HepG2 (cell line): Measurements from ENCODE around the gene QSOX1. TPM values are rescaled to one million over a fixed set of nuclear protein-coding genes. Genes with fewer than 3 reads are reported as not detected.

Source experiments
- ATF7 ChIP-seq, 2 experiments: fragments of 450-650 bp in 1 of 2; sonication (generic) in 1 of 2; formaldehyde crosslinking in 1 of 2; IDR thresholded peaks; 2 replicates each; pipeline versions ENCODE4 v1.4.0 to v1.6.1; 2016 to 2020; ENCODE audit warnings: antibody characterized with exemption in 1 of 2, mild to moderate bottlenecking in 1 of 2, missing genetic modification reagents in 1 of 2
- CENPT ChIP-seq: sonication (generic); formaldehyde crosslinking; IDR thresholded peaks from 2 replicates; pipeline ENCODE4 v1.8.0; 2022; ENCODE audit warnings: low read depth, mild to moderate bottlenecking, moderate library complexity, missing genetic modification reagents
- GATAD2A ChIP-seq: IDR thresholded peaks from 2 replicates; pipeline ENCODE4 v1.6.1; 2016
- MEIS1 ChIP-seq: sonication (generic); formaldehyde crosslinking; IDR thresholded peaks from 2 replicates; pipeline ENCODE4 v1.9.0; 2021; ENCODE audit warnings: mild to moderate bottlenecking, missing genetic modification reagents, moderate library complexity, borderline replicate concordance
- MYC ChIP-seq: sonication (generic); formaldehyde crosslinking; IDR thresholded peaks from 2 replicates; pipeline ENCODE4 v1.9.0; 2021; ENCODE audit warnings: missing genetic modification reagents, borderline replicate concordance
- NONO ChIP-seq, 2 experiments: fragments of 450-650 bp in 1 of 2; sonication (generic) in 1 of 2; formaldehyde crosslinking in 1 of 2; IDR thresholded peaks in 1 of 2; conservative IDR thresholded peaks in 1 of 2; 2 replicates each; pipeline versions ENCODE4 v1.6.1 to v1.8.0; 2017 to 2022; ENCODE audit warnings: mild to moderate bottlenecking in 1 of 2, missing genetic modification reagents in 1 of 2, moderate library complexity in 1 of 2
- NR2F2 ChIP-seq: IDR thresholded peaks from 2 replicates; pipeline ENCODE4 v1.6.1; 2012; ENCODE audit warnings: low read depth, inconsistent platforms, borderline replicate concordance
- RAD51 ChIP-seq: fragments of 450-650 bp; IDR thresholded peaks from 2 replicates; pipeline ENCODE4 v1.6.1; 2016; ENCODE audit warnings: borderline replicate concordance
- RBM39 ChIP-seq: fragments of 200-400 bp; formaldehyde crosslinking; IDR thresholded peaks from one replicate; pipeline ENCODE4 v1.6.1; 2018; ENCODE audit warnings: antibody characterized with exemption, mild to moderate bottlenecking, low read depth, low read length; ENCODE audit not compliant: poor library complexity, severe bottlenecking
- SIN3A ChIP-seq: IDR thresholded peaks from 2 replicates; pipeline ENCODE4 v1.6.1; 2011; ENCODE audit warnings: low read depth, mild to moderate bottlenecking, control low read depth, low read length, borderline replicate concordance
- SMAD3 ChIP-seq: sonication (generic); formaldehyde crosslinking; IDR thresholded peaks from 2 replicates; pipeline ENCODE4 v1.4.0; 2020; ENCODE audit warnings: missing genetic modification reagents
- SP5 ChIP-seq: IDR thresholded peaks from 2 replicates; pipeline ENCODE4 v1.6.1; 2016; ENCODE audit warnings: low read depth, borderline replicate concordance
- SPEN ChIP-seq: sonication (generic); formaldehyde crosslinking; IDR thresholded peaks from 2 replicates; pipeline ENCODE4 v1.5.1; 2020; ENCODE audit warnings: low read depth, mild to moderate bottlenecking, missing genetic modification reagents
- TARDBP ChIP-seq: sonication (generic); formaldehyde crosslinking; IDR thresholded peaks from 2 replicates; pipeline ENCODE4 v1.8.0; 2022; ENCODE audit warnings: mild to moderate bottlenecking, missing genetic modification reagents
- TRIM24 ChIP-seq: sonication (generic); formaldehyde crosslinking; IDR thresholded peaks from 2 replicates; pipeline ENCODE4 v1.8.0; 2022; ENCODE audit warnings: mild to moderate bottlenecking, missing genetic modification reagents
- YY1 ChIP-seq: IDR thresholded peaks from 2 replicates; pipeline ENCODE4 v1.6.1; 2011; ENCODE audit warnings: low read length, low read depth, moderate library complexity, mild to moderate bottlenecking; ENCODE audit not compliant: insufficient read depth, insufficient replicate concordance
- ZBTB33 ChIP-seq: sonication (generic); formaldehyde crosslinking; IDR thresholded peaks from 2 replicates; pipeline ENCODE4 v1.4.0; 2020; ENCODE audit warnings: missing genetic modification reagents
- ZMYM2 ChIP-seq: sonication (generic); formaldehyde crosslinking; IDR thresholded peaks from 2 replicates; pipeline ENCODE4 v1.8.0; 2022; ENCODE audit warnings: mild to moderate bottlenecking, missing genetic modification reagents
- ZMYM4 ChIP-seq: sonication (generic); formaldehyde crosslinking; IDR thresholded peaks from 2 replicates; pipeline ENCODE4 v1.8.1; 2023; ENCODE audit warnings: mild to moderate bottlenecking, missing genetic modification reagents
- ZNF253 ChIP-seq: sonication (generic); formaldehyde crosslinking; IDR thresholded peaks from 2 replicates; pipeline ENCODE4 v1.8.0; 2022; ENCODE audit warnings: mild to moderate bottlenecking, missing genetic modification reagents, borderline replicate concordance
- ZNF772 ChIP-seq: sonication (generic); formaldehyde crosslinking; IDR thresholded peaks from 2 replicates; pipeline ENCODE4 v1.5.0; 2020; ENCODE audit warnings: mild to moderate bottlenecking, missing genetic modification reagents
- ZNF775 ChIP-seq: sonication (generic); formaldehyde crosslinking; IDR thresholded peaks from 2 replicates; pipeline ENCODE4 v1.4.0; 2020; ENCODE audit warnings: missing genetic modification reagents, mild to moderate bottlenecking, moderate library complexity, borderline replicate concordance
- ZUFSP ChIP-seq: sonication (generic); formaldehyde crosslinking; IDR thresholded peaks from 2 replicates; pipeline ENCODE4 v1.9.0; 2021; ENCODE audit warnings: missing genetic modification reagents, mild to moderate bottlenecking, borderline replicate concordance
- polyA plus RNA-seq, 8 experiments: library from polyadenylated mRNA; depleted of rRNA in 3 of 8; stranded (reverse) in 7 of 8; unstranded in 1 of 8; fragments of >200 nt; fragmentation: Illumina TruSeq in 4 of 8; extraction: Trizol in 4 of 8; gene quantifications; 2 replicates each; pipeline versions ENCODE4 v1.2.1 to v1.2.3, GENCODE V29; 2011 to 2016; ENCODE audit warnings: low read depth in 4 of 8, missing spikeins in 1 of 8, mixed read lengths in 1 of 8; ENCODE audit not compliant: insufficient read depth in 1 of 8
- total RNA-seq, 5 experiments: library from RNA; depleted of rRNA; stranded (reverse); fragments of >200 nt; fragmentation: Illumina TruSeq; extraction: Trizol; gene quantifications; 2 replicates each; pipeline ENCODE4 v1.2.3, GENCODE V29; 2016; ENCODE audit warnings: low read depth in 1 of 5

QSOX1 gene
- total and polyA plus RNA-seq, 2 of the 13 experiments (the other 11 are each of a cell fraction or from before 2014, with no cell fraction given), result 6.8 to 40.2 TPM

GRCh38 chr1:180167721-180168467 is 13.2 kb downstream of the QSOX1 start (continued):
- TF ChIP-seq YY1 (peak; percentile 6), ATF7 (IDR thresholded peaks at IDR 0.05) (no peak), ATF7 (CRISPR knock-in tag; IDR thresholded peaks at IDR 0.05) (no peak), SPEN (no peak), RAD51 (no peak), ZUFSP (CRISPR knock-in tag) (no peak), MEIS1 (CRISPR knock-in tag) (no peak), ZNF775 (CRISPR knock-in tag) (no peak), ZNF253 (CRISPR knock-in tag) (no peak), NR2F2 (no peak), RBM39 (peak; percentile 11), ZNF772 (CRISPR knock-in tag) (no peak), NONO (IDR thresholded peaks at IDR 0.05) (no peak), NONO (CRISPR knock-in tag; conservative IDR thresholded peaks at IDR 0.05) (no peak), CENPT (CRISPR knock-in tag) (no peak), TRIM24 (CRISPR knock-in tag) (no peak), SP5 (peak; percentile 43; the same call in 1 of the 2 replicates), SIN3A (no peak), ZMYM4 (CRISPR knock-in tag) (no peak), SMAD3 (no peak), ZBTB33 (CRISPR knock-in tag) (peak; percentile 95), MYC (CRISPR knock-in tag) (peak; percentile 25; the same call in 1 of the 2 replicates), TARDBP (CRISPR knock-in tag) (no peak), GATAD2A (CRISPR knock-in tag) (no peak), ZMYM2 (no peak)
